ENCODE measurements around the gene FOLR2.
"Not testable (repeated sequence)": the region's sequence is repeated elsewhere in the genome, so short reads cannot be mapped to it uniquely, and the experiment has no call there.

Gene FOLR2

DNA sequence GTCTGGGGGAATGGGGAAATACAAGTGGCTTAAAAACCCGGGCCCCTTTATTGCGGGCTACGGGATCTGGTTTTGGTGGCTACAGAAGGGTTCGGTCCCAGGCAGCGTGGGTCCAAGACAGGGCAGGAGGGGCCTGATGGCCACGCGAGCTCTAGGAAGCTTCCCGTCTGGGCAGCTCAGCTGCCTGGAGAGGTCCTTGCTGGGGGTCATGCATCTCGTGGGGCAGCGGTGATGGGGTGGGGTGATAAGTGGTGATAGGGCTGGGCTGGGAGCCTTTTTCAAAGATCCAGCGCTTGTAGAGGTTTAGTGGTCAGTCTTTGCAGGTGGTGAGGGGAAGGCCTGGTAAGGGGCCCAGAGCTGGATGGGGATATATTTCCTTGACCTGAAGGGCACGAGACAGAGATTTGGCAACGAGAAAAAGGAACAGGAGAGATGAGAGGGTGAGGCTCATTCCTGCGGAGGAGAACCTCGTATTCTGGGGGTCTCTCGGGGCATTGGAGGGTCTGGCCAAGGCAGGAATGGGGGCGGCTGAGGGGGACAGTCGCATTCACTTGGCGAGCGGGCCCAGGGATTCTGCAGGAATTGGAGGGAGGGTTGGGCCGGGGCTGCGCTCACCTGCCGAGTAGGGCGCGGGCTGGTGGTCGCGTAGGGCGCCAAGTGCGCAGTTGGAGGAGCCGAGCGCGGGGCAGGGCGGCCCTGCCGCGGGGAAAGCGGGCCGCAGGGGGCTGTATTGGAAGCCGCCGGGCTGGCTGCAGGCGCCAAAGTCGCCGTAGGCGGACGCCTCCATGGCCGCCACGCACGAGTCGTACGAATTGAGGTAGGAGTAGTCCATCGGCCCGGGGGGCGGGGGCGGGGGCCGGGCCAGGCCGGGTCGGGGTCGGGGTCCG, 26.8 kb downstream of the FOLR2 start:
- DNase-seq: no peak

DNA sequence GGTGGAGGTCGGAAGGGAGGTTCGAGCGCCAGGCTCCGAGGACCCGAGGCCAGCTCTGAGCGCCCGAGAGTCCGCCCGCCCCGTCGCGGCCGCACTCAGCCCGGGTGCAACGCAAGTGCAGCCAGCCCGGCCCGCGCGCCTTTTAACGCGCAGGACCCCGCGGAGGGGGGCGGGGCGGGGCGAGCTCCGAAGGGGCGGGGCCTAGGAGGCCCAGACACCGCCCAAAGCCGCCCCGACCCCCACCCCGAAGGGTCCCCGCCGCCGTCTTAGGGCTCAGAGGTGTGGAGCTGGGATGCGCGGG, 27.4 kb downstream of the FOLR2 start, which contains the start of gene PHOX2A:
Gene PHOX2A (minus strand): TSS at position 117 of the 301 bp plus-strand sequence. CDS start 172 bp downstream, outside the sequence.
- DNase-seq: no peak

DNA sequence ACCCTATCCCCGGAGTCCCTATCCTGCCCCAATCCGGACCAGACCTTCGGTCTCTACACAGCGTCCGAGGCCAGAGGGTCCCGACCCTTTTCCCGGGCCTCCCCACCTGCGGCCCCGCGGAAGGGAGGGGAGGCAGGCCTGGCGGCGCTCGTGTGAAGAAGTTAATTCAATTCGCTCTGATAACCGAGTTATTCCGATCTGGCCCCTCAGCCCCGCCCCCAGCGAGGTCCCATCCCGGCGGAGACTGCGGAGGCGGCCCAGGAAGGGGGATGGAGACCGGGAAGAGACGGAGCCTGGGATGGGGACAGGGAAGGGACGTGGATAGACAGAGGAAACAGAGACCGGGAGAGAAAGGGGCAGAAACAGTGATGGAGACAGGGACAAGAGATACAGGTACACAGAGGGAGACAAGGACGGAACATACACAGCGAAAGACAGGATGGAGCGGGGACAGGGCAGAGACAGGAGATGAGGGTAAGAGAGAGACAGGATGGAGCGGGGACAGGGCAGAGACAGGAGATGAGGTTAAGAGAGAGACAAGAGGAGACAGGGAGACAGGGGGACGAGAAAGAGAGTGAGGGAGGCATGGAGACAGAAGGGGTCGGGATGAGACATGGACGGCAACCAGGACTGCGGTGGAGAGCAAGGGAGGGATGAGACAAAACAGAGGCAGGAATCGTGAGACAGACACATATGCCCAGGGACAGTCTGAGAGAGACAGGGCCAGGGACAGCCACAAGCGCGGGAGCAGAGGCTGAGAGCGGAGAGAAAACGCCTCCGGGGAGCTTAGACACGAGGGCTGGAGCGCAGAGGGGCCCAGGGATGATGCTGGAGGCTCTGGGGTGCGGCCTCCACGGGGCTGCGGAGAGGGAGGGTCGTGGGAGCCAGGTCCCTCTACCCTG, 28.0 kb downstream of the FOLR2 start:
- DNase-seq: no peak

GRCh38 chr11:72245263-72245816, 28.7 kb downstream of the FOLR2 start:
- DNase-seq: no peak

- DNase-seq: no peak
These were observed 31.0 kb downstream of the FOLR2 start for GRCh38 chr11:72247584-72247983.

- no peak for DNase-seq
These were observed 33.4 kb downstream of the FOLR2 start for GRCh38 chr11:72249961-72250360.

GRCh38 chr11:72250661-72251464, 34.3 kb downstream of the FOLR2 start:
- DNase-seq: no peak

DNA sequence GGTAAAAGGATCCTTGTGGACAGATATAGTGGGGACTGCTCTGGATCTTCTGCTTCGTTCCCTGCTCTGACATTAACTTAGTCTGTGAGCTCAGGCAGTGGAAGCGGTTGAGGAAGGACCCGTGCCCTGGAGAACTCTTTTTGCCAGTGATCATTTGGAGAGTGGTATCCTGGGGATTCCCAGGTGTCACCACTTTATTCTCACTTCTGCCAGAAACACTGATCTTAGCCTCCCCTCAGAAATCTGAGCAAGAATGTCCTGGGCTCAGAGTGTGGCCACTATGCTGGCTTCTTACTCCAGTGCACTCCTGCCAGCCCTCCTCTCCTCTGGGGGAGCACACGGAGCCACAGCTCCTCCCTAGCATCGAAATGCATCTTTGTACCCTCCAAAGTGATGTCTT, 35.0 kb downstream of the FOLR2 start:
- no peak for DNase-seq

- no peak for DNase-seq
These were observed 36.8 kb downstream of the FOLR2 start for GRCh38 chr11:72253392-72253791.

- DNase-seq: no peak
These were observed 37.9 kb downstream of the FOLR2 start for GRCh38 chr11:72254299-72254993.

DNA sequence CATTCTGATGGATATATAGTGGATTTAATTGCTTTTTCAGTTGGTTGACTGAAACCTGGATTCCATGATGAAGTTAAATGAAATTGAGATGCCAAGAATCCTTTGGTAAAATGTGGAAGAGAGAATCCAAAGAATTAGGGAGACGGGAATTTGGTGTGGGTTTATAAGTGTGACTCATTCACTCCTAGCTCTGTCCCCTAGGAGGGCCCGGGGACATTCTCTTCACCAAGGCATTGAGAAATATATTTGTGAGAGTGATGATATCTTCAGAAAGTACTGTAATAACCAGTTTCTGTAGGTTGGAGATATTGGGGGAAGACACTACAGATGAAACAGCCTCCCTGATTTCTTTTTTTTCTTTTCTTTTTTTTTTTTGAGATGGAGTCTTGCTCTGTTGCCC, 41.0 kb downstream of the FOLR2 start:
- DNase-seq: no peak

GRCh38 chr11:72259490-72259889, 42.9 kb downstream of the FOLR2 start:
- DNase-seq: no peak

- DNase-seq: no peak
These were observed 44.0 kb downstream of the FOLR2 start for GRCh38 chr11:72260574-72260973.

DNA sequence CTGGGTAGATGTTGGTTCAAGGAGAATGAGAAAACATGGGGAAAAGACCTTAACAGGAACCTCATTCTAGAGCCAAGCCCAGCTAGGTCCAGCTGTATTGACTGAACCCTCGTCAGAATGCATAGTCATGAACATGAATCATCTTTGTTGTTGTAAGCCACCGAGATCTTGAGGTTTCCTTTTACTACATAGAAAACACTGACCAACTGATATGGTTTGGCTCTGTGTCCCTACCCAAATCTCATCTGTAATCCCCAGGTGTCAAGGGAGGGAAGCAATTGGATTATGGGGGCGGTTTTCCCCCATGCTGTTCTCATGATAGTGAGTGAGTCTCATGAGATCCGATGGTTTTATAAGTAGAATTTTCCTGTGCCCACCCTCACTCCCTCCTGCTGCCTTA, 46.8 kb downstream of the FOLR2 start:
- no peak for DNase-seq

DNA sequence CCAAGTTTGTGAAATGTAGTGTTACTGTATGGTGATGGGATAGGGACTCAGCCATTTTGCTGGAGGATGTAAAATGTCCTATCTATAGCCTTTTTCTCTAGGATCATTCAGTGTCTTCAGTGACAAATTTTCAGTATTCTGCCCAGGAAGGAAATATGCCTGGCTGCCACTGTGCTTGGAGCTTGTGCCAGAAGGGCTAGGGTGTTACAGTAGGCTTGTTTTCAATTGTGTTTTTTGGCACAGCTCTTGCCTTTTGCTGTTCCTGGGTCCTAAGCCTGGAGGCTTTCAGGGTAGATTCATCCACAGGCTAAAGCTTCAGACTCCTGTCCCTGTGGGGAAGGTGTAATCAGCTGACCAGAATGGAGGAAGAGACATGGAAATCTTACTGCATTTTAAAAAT, 49.4 kb downstream of the FOLR2 start:
- DNase-seq: no peak

DNA sequence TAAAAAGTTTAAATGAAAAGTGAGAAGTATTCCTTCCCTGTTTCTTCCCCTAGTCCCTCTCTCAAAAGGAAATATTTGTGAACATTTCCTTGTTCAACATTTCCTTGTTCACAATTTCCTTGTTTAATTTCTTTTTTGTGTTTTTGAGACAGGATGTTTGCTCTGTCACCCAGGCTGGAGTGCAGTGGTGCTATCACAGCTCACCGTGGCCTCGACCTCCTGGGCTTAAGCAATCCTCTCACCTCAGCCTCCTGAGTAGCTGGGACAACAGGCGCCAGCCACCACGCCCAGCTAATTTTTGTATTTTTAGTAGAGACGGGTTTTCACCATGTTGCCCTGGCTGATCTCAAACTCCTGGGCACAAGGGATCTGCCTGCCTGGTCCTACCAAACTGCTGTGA, 50.4 kb downstream of the FOLR2 start:
- DNase-seq: not testable (repeated sequence)

DNA sequence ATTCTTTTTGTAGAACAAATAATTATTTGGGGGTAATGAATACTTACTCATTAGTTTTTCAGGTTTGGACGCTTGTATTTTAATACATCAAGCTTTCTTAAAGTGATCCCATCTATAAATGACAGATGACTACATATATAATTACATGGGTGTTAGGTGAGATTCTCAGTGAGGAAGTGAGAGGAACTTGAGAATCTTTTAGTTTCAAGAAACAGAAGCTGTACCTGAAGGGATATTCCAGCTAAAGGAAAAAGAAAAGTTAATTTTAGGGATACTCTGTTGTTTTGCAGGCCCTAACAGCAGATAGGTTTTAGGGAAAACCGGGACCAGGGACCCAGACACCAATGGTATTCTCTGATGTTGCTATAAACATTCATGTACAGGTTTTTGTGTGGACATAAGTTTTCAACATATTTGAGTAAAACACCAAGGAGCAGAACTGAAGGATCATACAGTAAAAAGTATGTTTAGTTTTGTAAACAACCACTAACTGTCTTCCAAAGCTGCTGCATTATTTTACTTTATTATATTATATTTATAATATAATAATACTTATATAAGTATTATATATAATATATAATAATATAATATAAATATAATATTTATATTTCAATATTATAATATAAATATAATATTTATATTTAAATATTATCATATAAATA, 51.5 kb downstream of the FOLR2 start:
- no peak for DNase-seq

Measured in NCI-H510A (cell line).